Astrocyte (in vitro differentiated cells and primary cell): ENCODE data around the gene ST6GALNAC3.

Experiments
- EZH2 ChIP-seq: IDR thresholded peaks from 2 replicates; pipeline ENCODE4 v1.6.1; 2012; ENCODE audit warnings: mild to moderate bottlenecking, low read length, inconsistent platforms; ENCODE audit not compliant: insufficient read depth
- TF ChIP-seq, protein P1 (sequence below): IDR thresholded peaks from 2 replicates; pipeline ENCODE4 v1.5.1; 2011; ENCODE audit warnings: low read depth, mild to moderate bottlenecking, inconsistent platforms, low read length, moderate library complexity; ENCODE audit not compliant: insufficient read depth

DNA sequence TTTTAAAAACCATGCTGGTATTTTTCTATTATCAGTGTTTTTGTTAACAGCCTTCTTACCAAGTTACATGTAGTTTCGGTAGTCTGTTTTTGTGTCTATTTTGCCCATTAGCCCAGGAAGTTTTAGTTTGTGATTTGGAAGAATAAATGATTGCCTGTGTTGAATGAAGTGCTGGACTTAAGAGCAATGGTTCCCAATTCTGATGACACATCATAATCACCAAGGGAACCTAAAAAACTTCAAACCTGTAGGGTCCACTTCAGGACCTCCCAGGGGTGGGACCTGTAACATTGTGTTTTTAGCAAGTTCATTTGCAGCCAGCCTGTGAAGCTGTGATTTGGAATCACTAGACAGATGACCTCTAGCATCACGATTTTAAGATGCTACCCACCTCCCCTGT is 43.0 kb upstream of the ST6GALNAC3 start:
- TF ChIP-seq, protein P1, sequence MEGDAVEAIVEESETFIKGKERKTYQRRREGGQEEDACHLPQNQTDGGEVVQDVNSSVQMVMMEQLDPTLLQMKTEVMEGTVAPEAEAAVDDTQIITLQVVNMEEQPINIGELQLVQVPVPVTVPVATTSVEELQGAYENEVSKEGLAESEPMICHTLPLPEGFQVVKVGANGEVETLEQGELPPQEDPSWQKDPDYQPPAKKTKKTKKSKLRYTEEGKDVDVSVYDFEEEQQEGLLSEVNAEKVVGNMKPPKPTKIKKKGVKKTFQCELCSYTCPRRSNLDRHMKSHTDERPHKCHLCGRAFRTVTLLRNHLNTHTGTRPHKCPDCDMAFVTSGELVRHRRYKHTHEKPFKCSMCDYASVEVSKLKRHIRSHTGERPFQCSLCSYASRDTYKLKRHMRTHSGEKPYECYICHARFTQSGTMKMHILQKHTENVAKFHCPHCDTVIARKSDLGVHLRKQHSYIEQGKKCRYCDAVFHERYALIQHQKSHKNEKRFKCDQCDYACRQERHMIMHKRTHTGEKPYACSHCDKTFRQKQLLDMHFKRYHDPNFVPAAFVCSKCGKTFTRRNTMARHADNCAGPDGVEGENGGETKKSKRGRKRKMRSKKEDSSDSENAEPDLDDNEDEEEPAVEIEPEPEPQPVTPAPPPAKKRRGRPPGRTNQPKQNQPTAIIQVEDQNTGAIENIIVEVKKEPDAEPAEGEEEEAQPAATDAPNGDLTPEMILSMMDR, result no peak
- no peak for TF ChIP-seq EZH2
